HG03066 (cell line): ENCODE results near the gene XPA.
"Not testable (repeated sequence)": the region's sequence is repeated elsewhere in the genome, so short reads cannot be mapped to it uniquely, and the experiment has no call there.

Source experiments
- ATAC-seq: cut with Tn5 transposase; IDR thresholded peaks from one replicate; pipeline ENCODE4 v1.9.1; 2021; ENCODE audit warnings: low read depth; ENCODE audit not compliant: unreplicated experiment

Gene XPA

DNA sequence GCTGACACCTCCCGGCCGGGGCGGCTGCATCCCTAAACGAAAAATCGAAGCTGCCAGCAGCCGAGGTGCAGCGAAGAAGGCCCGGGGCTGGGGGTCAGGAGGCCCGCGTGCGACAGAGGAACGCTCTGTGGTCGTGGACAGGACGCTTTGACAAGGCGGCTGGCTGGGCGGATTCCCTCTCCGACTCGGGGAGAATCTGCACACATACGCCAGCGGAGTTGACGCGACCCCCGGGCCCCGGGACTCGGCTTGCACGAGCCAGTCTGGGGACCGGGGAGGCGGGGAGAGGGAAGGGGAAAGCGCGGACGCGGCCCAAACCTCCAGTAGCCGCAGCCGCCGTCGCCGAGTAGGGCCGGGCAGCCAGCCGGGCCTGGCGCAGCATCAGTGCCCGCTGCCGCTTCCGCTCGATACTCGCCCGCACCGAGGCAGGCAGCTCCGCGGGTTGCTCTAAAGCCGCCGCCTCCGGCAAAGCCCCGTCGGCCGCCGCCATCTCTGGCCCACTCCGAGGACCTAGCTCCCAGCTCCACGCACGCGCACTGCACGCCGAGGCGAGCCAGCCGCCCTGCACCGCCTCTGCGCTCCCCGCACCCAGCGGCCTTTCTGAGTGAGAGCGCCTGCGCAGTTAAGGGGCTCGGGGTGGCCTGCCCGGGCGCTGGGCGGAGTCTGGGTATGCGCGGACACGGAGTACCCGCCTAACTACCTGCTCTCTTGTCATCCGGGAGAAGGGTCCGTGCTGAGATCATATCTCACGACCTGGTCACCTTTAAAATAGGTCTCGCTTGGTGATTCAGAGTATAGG, at the start of gene XPA:
XPA (minus strand) TSS at position 538 of the 799 bp plus-strand sequence; CDS start at position 490, 48 bp downstream.
- peak; percentile 83 for ATAC-seq

DNA sequence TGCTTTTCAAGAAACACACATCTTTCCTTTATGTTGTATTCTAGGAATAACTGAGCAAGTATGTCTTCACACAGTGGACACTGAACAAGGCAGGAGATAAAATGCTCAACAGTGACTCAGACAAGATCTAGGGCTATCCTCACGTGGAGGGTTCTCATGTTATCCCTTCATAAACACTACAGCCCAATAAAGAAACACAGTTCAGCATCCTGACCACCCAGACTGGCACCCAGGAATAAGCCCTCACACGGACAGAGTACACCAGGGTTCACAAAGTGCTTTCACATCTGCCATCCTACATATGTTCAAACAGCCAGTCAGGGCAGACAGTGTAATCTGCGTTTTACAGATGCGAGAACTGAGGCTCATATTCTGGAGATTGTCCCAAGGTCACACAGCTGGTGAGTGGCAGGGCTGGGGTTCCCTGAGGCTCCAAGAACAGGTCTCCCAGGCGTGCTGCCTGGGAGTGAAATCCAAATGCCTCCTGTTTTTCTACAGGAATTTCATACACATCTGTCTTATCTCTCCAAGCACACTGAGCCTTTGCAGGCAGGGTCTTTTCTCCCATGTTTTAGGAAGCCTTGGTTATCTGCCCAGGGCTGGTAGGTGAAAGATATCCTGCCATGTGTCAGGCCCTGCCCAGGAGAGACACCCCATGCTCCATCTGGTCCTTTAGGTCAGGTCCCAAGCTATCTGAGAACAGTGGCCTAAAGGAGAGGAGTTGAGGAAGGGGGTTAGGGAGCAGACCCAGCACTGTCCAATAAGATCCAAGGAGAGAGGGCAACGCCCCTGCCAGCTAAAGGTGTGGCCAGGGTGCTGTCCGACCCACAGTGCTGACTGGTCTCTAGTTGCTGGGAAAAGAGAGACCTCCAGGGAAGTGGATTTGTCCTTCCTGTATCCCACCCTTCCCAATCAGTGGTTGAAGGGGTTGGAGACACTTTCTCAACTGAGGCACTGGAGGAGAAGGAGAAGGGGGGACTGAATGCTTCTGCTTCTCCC, 47.9 kb upstream of the XPA start:
- no peak for ATAC-seq

DNA sequence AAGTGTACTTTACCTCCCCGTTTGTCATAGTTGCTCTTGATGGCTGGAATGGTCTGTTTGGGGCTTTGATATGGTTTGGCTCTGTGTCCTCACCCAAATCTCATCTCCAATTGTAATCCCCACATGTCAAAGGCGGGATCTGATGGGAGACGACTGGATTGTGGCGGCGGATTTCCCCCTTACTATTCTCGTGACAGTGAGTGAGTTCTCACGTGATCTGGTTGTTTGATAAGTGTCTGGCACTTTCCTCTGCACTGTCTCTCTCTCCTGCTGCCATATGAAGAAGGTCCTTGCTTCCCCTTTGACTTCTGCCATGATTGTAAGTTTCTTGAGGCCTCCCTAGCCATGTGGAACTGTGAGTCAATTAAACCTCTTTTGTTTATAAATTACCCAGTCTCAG, 46.9 kb upstream of the XPA start:
- not testable (repeated sequence) for ATAC-seq

DNA sequence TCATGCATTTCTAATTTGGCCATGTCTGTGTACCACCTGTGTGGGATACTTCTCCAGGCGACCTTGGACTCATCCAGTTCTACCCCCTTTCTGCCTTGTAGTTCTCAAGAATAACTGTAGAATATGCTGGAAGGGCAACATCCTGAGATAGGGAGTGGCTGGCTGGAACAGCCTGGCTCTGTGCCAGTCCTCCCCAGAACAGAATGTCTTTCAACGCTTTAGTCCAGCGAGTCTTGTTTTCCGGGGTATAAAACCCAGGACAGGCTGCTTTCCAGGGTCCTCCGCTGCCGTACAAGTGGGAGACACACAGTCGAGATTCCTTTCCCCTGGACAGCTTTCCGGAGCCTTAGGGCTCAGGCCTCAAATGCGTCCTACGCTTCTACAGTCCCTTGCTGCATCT, 45.4 kb upstream of the XPA start:
- no peak for ATAC-seq

DNA sequence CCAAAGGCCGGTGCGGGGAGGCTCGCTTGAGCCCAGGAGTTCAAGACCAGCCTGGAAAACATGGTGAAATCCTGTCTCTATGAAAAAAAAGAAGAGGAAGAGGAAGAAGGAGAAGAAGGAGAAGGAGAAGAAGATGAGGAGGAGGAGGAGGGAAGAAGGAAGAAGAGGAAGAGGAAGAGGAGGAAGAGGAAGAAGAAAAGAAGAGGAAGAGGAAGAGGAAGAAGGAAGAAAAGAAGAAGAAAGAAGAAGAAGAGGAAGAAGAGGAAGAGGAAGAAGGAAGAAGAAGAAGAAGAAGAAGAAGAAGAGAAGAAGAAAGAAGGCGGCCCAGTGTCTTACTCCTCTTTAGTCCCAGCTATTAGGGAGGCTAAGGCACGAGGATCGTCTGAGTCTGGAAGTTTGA, 44.8 kb upstream of the XPA start:
- ATAC-seq = no peak

DNA sequence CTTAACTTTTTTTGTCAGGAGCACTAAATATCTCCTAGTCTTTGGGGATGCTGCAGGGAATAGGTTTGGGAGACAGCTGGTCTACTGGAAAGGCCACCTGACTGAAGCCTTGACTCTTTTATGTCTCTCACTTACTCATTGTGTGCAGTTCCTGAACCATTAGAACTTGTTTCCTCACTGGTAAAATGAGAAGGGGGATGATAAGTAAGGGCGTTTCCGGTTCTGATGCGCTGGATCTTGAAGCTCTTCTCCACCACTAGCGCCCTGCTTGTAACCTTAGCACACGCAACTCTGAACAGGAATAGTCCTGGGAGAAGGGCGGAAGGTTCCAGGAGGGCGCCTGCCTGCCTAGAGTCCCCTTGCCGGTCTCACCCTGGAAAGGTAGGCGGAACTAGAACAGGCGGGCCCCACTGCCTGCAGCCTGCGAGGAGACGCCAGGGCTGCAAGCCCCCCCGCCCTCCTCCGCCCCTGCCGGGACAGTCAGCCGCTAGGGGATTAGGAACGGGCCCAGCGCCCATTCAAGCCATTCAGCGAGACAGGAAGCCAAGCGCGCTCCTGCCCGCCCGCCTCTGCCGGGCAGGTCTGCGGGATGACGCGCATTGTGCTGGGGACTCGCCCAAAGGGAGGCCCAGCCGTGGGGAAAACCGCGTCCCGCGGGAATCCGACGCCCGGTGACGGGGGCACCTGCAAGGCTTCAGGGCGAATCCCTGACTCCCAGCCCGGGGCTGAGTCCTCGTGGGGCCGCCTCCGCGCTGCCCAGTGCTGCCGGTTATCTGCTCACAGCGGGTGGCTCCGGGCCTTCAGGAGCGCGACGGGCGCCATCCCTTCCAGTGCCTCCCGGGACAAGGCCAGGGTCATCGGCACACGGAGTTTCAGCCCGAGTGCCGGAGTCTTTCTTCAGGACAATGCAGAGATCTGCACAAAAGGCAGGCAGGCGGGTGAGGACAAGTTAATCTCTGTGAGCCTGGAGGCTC, 44.0 kb upstream of the XPA start:
- ATAC-seq = no peak

DNA sequence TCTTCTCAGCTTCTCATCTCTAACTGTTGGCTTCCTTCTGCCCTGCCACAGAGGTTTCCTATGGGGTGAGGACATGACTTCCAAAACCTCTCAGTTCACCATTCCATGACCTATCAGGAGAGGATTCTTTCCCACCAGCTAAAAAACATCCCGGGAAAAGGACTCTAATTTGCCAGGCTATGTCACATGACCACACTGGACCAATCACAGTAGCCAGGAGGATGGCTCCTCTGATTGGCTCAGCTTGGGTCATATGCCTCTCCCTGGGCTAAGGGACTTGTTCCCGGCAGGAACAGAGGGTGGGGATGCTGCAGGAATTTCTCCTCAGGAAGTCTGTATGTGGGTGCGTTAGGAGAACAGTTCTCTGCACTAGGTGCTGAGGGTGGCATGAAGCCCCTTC, 40.3 kb upstream of the XPA start:
- no peak for ATAC-seq

DNA sequence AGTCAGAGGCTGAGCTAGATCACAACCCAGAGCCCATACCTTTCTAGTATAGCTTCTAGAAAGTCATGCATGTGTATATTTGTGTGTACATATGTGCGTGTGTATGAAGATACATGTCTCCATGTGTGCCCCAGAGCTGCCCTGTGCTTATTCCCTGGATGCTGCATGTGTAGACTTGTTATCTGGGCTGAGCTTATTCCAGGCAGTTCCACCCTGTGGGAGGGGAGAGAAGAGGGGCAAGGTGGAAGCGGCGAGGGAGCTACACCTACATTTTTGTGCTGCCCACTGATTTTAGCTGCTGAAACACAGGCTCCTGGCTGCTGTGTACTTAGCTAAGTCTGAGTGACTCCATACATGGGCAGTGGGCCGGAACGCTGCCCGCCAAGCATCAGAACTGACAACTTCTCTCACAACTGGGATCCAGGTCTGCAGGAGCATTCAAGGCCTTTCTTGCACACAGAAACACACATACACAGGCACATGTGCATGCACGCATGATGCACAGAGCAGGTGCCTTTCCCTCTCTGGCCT, 38.0 kb upstream of the XPA start:
- ATAC-seq = no peak

DNA sequence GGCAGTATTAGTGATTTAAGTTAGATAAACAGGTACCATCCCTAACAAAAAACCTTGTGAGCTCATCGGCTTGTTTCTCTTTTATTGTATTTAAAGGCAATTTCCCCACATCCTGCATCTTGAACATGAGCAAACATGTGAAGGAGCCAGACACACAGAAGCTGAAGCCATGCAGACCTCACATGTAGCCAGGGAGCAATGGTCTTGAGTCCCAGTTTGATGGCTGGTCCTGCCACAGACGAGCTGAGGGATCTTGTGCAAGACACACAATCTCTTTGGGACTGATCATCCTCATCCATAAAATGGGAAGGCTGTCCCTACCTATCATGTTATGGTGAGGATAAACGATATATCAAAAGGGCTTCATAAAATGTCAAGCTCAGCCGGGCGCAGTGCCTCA, 29.6 kb upstream of the XPA start:
- ATAC-seq = no peak

DNA sequence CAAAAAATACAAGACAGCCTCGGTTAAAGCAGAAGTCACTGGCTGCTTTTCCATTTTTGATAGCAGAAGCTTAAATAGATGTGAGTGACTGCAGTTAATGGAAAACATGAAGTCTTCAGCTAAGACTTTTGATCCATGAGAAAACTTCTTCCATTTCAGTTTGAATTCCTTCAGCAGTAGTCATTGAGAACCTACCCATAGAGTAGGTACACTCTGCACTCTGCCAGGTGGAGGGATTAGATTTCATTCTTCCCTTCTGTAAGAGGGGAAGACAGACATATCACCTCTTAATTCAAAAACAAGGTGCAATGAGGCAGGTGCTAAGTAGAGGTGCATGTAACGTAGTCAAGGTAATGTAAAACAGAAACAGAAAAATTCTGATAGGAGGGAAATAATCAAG, 26.7 kb upstream of the XPA start:
- no peak for ATAC-seq

DNA sequence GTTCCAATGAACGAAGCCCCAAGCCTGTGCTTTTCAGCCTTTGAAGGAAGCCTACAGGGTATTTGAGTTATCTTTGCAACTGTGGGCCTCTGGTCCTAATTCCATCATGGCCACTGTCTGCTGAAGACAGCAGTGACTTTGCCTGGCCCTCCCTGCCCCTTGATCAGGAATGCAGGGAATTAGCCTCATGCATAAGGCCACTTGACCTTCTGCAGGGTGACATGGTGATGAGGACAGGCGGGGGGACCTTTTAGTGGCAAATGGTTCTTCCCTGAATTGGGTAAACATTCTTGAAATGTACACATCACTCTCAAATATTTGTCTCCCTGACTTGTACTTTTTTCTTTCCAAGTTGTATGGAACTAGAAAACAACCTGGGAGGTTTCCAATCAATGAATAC, 25.2 kb upstream of the XPA start:
- ATAC-seq = no peak

DNA sequence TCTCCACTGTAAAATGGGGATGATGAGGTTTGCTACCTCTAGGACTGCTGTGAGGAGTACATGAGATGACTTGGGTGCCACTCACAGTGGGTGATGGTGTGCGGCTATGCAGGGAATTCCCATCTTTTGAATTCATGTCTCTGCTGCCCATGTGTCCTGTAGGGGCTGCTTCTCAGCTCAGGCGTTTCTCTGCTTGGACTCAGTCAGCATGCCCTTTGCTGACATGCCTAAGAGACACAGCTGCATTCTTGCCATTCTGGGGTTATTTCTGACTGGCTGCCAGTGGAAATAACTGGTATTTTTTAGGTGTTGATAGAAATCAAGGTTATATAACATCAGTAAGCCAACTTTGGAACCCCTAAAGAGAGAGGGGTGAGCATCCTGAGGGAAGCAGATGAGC, 24.3 kb upstream of the XPA start:
- ATAC-seq = no peak

DNA sequence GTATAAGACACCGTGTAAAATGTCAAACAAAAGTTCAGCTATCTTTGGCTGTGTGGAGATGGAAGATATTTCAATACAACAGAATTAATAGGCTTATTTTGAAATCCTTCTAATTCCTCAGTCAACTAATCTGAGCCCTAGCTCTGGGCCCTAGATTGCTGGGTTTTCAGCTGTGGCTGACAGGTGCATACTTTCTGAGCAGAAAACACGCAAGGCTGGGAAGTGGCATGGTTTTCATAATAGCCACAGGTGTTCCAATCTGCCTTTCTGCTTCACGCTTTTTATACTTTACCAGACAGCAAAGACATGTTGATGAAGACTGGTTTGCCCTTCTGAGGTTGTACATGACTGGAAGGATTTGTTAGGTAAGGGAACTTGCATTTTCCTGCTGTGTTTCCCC, 20.7 kb upstream of the XPA start:
- ATAC-seq = no peak

DNA sequence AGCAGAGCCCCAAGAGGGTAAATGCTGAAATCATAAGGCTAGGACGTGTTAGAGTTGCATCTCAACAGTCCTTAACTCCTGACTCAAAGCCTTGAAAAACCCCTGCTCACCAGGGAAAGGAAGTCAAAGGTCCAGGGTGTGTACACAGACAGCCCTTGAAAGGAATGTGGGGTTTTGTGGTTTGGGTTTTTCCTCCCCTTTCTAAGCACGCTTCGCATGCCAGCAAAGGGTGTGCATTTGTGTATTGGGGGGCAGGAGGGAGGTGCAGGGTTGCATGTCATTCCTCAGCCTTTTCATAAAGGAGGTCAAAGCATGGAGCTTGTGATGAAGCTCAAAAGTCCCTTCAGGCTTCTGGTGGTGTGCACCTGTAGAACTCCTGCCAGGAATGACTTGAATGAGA, 17.3 kb upstream of the XPA start:
- ATAC-seq = no peak

DNA sequence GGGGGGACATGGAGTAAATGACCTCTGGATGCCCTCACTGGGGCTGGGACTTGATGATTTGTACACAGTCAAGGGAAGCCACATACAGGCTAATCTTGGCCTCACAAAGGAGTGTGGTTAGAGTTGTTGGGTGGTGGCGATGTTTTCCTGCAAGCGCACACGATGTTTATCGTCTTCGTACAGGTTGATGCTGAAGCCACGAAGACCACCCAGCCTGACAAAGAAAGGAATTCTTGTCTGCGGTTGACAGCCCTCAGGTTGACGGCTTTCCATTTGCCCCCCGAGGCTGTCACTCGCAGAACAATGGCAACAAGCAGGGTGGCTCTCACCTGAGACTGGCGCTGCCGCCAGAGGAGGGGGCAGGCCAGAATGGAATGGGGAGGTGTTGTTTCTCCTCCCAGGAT, 14.1 kb upstream of the XPA start:
- ATAC-seq = no peak

DNA sequence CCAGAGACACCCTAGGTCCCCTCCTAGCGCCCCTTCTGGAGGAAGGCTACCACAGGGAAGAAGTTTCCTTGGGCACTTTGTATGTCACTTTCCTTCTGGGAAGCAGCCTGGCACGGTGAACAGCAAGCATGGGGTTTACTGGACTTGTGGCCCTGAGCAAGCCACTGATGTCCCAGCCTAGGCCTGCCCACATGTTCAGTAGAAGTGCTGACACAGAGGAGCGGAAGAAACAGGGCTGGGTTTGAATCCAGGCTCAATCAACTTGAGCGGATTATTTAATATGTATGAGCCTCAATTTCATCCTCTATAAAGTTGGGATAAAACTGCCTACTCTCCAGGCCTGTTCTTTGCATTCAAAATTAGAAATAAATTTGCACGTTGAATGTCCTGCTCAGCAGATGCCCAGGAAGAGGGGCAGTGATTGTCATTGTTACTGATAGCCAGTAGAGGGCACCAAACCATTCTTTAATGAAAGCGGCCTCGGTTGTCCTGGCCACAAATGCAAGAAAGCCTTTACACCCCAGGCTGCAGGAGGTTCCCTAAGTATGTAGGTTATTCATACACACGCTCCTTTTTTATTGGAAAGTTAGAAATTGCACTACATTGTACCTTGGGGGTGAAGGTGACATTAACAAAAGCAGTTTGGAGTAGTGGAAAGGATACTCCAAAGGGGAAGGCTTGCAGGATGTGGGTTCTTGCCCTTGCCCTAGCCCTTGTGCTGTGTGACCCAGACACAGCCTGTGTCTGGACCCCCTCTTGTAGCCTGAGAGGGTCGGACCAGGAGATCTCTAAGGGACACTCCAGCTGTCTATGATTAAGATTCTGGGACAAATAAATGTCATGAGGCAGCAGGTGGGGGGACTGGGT, 13.4 kb upstream of the XPA start:
- no peak for ATAC-seq

DNA sequence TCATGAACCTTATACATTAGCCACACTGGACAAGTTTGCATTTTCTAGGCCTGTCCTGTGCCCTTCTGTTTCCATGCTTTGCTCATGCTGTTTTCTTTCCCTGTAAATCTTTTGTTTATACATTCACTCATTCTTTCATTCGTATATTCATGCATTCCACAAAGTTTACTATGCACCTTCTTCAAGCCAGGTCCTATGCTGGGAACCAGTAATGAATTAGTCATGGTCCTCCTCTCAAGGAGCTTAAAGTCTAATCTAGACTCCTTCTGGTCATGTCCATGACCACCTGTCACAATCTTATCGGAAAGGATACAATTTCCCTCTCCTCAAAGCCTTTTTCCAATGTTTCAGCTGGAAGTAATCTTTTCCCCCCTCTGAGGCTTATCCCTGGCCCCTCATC, 9.1 kb upstream of the XPA start:
- ATAC-seq = no peak

DNA sequence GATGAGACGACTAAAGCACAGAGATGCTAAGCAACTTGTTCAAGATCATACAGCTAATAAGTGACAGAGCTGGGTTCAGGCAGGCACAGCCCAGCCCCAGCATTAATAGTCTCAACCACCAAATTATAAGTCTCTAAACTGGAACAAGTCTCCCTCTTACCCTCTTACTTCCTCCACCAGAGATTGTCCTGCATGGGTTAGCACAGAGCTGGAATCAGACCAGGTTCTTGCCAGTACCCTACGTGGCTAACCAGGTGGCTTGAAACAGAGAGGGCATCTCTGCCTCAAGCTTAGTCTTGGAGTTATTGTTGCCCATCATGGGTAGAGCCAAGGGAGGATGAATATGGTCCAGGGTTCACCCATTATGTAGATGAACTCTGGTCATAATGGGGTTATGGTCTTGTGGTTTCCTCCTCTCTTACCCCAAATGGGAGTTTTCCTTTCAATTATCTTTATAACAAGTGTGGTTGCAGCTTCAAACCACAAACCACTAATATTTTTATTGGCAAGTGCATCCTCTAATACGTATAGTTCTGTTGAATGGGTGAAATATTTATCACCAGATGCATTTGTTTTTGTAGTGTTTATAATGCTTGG, 8.3 kb upstream of the XPA start:
- no peak for ATAC-seq

DNA sequence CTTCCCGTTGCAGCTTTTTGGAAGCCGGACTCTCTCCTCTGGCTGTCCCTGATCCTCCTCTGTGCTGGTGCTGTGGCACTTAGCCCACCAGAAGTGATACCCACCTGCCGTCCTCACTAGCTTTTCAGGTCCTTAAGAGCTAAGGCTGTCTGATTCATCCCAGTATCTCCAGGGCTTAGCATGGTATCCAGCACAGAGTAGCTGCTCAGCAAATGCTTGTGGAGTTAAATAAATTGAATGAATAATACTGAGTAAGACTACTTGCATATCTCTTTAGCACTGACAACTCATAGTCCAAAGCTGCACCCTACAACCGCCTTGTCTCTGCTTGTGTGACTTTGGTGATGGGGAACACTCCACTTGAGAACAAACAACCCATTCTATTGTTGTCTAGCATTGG, 7.7 kb upstream of the XPA start:
- no peak for ATAC-seq
